ENCODE results near the gene RPP14.
"Not testable (repeated sequence)": the region's sequence is repeated elsewhere in the genome, so short reads cannot be mapped to it uniquely, and the experiment has no call there.

Gene RPP14

DNA sequence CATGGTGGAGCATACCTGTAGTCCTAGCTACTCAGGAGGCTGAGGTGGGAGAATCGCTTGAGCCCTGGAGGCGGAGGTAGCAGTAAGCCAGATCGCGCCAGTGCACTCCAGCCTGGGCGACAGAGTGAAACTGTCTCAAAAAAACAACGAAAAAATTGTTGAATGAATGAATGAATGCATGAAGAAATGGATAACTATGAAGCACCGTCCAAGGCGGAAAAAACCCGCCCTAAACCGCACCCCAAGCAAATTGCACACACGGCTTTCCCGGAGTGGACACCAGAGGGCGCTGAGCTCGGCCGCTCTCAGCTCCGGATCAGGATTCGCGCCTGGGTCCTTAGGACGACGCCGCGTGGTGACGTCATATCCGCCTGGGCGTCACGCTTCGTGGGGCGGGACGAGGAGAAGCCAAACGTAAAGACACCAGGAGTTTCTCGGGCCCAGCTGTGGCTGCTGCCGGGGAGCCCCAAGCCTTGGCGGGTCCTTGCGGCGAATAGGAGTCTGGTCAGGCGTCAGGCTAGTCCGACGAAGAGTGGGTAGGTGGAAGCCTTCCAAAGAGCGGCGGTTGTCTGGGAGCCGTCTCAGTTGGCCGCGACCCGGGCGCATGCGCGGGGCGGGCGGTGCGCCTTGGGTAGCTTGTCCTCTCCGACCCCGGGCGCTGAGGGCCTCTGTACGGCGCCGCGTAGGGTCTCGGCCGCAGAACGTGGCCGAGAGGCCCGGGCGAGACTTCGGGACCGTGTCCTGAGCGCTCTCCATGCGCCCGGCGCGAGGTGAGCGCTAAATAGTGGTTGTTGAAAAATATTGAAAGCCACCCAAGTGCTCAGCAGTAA lies at the start of gene RPP14, which contains the start of gene HTD2:
TSS of gene RPP14 (plus strand) at position 364 of the 830 bp plus-strand sequence. CDS start 4,085 bp downstream, outside the sequence.
TSS of gene HTD2 (plus strand) at position 639 of the 830 bp plus-strand sequence. CDS start 11,094 bp downstream, outside the sequence.
- DNase-seq, result peak; percentile 97

GRCh38 chr3:58256511-58256910 lies 49.5 kb upstream of the RPP14 start:
- no peak for DNase-seq

- DNase-seq, result no peak
These were observed 47.5 kb upstream of the RPP14 start for GRCh38 chr3:58258392-58259055.

DNA sequence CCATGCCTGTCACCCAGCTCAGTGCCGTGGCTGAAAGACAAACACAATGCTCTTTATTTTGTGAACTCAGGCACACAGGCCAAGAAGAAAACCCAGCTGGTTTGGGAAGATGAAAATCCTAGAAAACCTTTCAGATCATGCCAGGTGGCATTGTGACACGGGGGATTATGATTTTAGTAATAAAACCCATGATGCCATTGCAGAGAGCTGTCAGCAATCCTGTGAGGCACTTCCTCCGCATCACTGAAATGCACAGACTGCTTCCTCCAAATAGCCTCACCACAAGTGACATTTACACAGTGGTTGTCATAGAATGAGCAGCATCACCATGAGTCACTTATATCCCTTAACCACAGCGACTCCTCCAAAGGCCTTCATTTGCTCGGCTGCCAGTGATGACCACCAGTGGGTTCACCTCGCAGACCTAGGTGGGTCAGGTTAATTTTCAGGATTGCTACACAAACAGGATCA lies 45.7 kb upstream of the RPP14 start:
- DNase-seq, result peak; percentile 82

GRCh38 chr3:58260733-58261132 lies 45.3 kb upstream of the RPP14 start:
- DNase-seq, result peak; percentile 45

GRCh38 chr3:58261954-58262666 lies 43.9 kb upstream of the RPP14 start:
- no peak for DNase-seq

GRCh38 chr3:58266577-58266976 lies 39.5 kb upstream of the RPP14 start:
- DNase-seq, result no peak

DNA sequence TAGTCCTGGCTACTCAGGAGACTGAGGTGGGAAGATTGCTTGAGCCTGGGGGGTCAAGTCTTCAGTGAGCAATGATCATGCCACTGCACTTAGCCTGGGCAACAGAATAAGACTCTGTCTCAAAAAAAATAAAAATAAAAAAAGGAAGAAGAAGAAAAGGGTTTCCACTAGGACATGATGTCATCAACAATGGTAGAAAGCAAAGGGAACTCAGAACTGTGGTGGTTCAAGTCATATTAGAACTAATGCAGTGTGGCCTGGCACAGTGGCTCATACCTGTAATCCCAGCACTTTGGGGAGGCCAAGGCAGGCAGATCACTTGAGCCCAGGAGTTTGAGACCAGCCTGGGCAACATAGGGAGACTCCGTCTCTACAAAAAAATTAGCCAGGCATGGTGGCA lies 38.5 kb upstream of the RPP14 start:
- DNase-seq, result not testable (repeated sequence)

GRCh38 chr3:58269356-58269755 lies 36.7 kb upstream of the RPP14 start:
- no peak for DNase-seq

GRCh38 chr3:58270485-58270884 lies 35.6 kb upstream of the RPP14 start:
- DNase-seq, result no peak

- DNase-seq, result peak; percentile 93
These were observed 34.0 kb upstream of the RPP14 start for GRCh38 chr3:58271901-58272501.

- DNase-seq, result peak; percentile 22
These were observed 33.2 kb upstream of the RPP14 start for GRCh38 chr3:58272891-58273290.

DNA sequence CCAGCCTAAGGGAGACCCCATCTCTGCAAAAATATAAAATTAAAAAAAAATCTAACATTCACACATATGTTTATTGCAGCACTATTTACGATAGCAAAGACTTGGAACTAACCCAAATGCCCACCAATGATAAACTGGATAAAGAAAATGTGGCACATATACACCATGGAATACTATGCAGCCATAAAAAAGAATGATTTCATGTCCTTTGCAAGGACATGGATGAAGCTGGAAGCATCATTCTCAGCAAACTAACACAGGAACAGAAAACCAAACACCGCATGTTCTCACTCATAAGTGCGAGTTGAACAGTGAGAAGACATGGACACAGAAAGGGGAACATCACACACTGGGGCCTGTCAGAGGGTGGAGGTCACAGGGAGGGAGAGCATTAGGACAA lies 32.7 kb upstream of the RPP14 start:
- not testable (repeated sequence) for DNase-seq

GRCh38 chr3:58274027-58274614 lies 31.9 kb upstream of the RPP14 start:
- DNase-seq, result peak; percentile 31

DNA sequence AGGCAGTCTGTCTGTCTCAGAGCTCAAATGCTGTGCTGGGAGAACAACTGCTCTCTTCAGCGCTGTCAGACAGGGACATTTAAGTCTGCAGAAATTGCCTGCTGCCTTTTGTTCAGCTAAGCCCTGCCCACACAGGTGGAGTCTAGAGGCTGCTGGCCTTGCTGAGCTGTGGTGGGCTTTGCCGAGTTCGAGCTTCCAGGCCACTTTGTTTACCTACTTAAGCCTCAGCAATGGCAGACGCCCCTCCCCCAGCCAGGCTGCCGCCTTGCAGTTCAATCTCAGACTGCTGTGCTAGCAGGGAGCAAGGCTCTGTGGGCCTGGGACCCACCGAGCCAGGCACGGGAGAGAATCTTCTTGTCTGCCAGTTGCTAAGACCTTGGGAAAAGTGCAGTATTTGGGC lies 25.0 kb upstream of the RPP14 start:
- DNase-seq, result no peak

GRCh38 chr3:58285334-58285733 lies 20.7 kb upstream of the RPP14 start:
- no peak for DNase-seq

- DNase-seq, result no peak
These were observed 18.7 kb upstream of the RPP14 start for GRCh38 chr3:58287354-58287753.

DNA sequence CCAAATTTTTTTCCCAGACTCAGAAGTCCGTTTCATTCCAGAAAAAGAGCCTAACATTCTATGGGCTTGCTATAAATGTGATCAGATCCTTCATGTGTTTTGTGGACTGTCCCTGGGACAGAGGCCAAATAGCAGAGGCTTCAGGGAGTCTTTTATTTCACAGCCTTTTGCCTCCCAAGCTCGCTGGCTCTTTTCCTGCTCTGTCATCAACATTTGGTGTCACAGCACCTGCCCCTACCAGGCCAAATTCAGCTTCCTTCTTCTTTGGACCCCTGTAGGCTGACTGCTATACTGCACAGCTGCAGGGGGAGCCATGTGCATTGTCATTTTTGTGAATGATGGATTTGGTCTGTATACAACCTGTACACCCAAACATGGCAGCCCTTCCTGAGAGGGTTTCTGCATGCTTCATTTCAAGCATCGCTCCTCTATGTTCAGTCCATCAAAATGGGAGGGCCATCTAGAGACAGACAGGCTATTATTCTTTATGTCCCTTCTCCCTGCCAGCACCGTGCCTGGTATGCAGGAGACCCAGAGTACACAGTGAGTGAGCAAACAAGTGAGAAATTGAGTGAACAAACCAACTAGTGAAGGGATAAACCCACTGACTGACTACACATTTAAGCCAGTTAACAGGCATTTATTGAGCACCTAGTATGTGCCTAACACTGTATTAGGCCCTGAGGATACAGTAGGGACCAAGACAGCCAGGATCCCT lies 17.9 kb upstream of the RPP14 start:
- DNase-seq, result no peak

GRCh38 chr3:58288964-58289613 lies 17.0 kb upstream of the RPP14 start:
- not testable (repeated sequence) for DNase-seq

DNA sequence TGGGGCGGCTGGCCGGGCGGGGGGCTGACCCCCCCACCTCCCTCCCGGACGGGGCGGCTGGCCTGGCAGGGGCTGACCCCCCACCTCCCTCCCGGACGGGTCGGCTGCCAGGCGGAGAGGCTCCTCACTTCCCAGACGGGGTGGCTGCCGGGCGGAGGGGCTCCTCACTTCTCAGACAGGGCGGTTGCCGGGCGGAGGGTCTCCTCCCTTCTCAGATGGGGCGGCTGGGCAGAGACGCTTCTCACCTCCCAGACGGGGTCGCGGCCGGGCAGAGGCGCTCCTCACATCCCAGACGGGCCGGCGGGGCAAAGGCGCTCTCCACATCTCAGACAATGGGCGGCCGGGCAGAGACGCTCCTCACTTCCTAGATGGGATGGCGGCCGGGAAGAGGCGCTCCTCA lies 15.6 kb upstream of the RPP14 start:
- not testable (repeated sequence) for DNase-seq

DNA sequence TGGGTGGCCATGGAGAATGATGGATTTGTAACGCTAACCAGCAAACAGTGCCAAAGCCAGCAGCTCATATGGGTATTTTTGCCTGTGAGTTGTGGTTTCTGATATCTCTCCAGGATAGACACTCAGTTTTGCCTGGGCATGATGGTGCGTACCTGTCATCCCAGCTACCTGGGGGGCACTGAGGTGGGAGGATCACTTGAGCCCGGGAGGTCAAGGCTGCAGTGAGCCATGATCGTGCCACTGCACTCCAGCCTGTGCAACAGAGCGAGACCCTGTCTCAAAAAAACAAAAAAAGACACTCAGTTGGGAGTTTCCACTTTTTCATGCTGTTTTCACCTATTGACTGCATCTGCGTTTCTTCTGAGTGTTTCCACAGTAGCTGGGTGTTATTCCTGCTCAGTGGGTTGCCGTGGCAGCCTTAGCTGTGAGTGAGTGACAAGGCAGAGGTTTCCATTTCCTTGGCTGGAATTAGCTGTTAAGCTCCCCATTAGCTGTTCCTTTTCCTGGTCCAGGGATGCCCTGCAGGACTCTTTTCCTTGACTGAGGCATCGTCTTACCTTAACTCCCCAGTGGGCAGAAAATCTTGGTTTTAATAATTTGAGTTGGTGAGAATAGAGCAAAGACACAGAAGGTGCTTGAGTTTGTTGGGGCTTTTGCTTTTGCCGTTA lies 14.2 kb upstream of the RPP14 start:
- no peak for DNase-seq
